Naive thymus-derived CD8-positive, alpha-beta T cell (primary cell): ENCODE results near the gene DNAJC8. TPM values are rescaled to one million over a fixed set of nuclear protein-coding genes. Genes with fewer than 3 reads are reported as not detected.
A peak's percentile ranks its signal among the peaks of the same experiment; 100 is the strongest.

ENCODE experiments used
- ATAC-seq, 2 donors: fragments of 150-1000 bp; cut with Tn5 transposase in 1 of 2; sonication (Bioruptor Pico), chemical (Tn5 transposase) in 1 of 2; 1 replicate in 1 of 2; 2 replicates in 1 of 2; pipeline ENCODE4 v1.10.0; 2021; ENCODE audit warnings: mild to moderate bottlenecking in 2 of 2, moderate library complexity in 2 of 2
- POLR2A ChIA-PET: fragments of 350-600 bp; sonication (Branson Sonifier 250); formaldehyde crosslinking; loops from one replicate; lab custom pipeline; 2021; ENCODE audit warnings: antibody characterized with exemption; lab: Charles Lee
- DNase-seq, 10 donors: peaks; one replicate each; pipeline versions ENCODE4 v3.0.0 to v3.0.0-alpha.2; 2020 to 2022
- H3K27ac Mint-ChIP-seq, 10 donors: one replicate each; pipeline ENCODE4 v1.8.0; 2020 to 2022; ENCODE audit warnings: mild to moderate bottlenecking in 10 of 10, mixed read lengths in 10 of 10, moderate library complexity in 4 of 10, inconsistent platforms in 1 of 10
- H3K27me3 Mint-ChIP-seq, 5 donors: one replicate each; pipeline ENCODE4 v1.8.0; 2021 to 2022; ENCODE audit warnings: mixed read lengths in 5 of 5
- H3K36me3 Mint-ChIP-seq, 3 donors: one replicate each; pipeline ENCODE4 v1.8.0; 2020 to 2022; ENCODE audit warnings: mixed read lengths in 3 of 3, mild to moderate bottlenecking in 2 of 3, inconsistent platforms in 1 of 3
- H3K4me1 Mint-ChIP-seq, 4 donors: one replicate each; pipeline ENCODE4 v1.8.0; 2021 to 2022; ENCODE audit warnings: mixed read lengths in 4 of 4
- H3K4me3 Mint-ChIP-seq, 10 donors: one replicate each; pipeline ENCODE4 v1.8.0; 2020 to 2022; ENCODE audit warnings: mild to moderate bottlenecking in 10 of 10, mixed read lengths in 10 of 10, moderate library complexity in 6 of 10, inconsistent platforms in 1 of 10
- H3K9me3 Mint-ChIP-seq, 9 donors: one replicate each; pipeline ENCODE4 v1.8.0; 2020 to 2022; ENCODE audit warnings: mixed read lengths in 9 of 9, mild to moderate bottlenecking in 3 of 9, inconsistent platforms in 1 of 9, moderate library complexity in 1 of 9
- polyA plus RNA-seq, 3 donors: library from polyadenylated mRNA; unstranded; fragments of 300-500 nt; fragmentation: Illumina TruSeq; gene quantifications; one replicate each; pipeline ENCODE4 v1.2.3, GENCODE V29; 2021
- total RNA-seq, 8 experiments: library from RNA in 2 of 8; stranded (reverse) in 2 of 8; gene quantifications; one replicate each; pipeline ENCODE4 v1.2.3 and lab custom pipeline; 2021 to 2026

Gene DNAJC8
- total RNA-seq (10 to 100 TPM; 68.1 to 79.4 TPM), polyA plus RNA-seq (100 to 1,000 TPM; 145 to 156 (median 151) TPM), total RNA-seq (lab: John Stamatoyannopoulos, UW) (73.5 to 151 (median 103) reads per million in 6 experiments)

- peaks cover 12 to 37% (median 28%) of the 10 kb centered on the region in 4 donors for H3K4me1 Mint-ChIP-seq
- POLR2A ChIA-PET = interaction anchor here (0.9 to 9.4 kb wide), 3 partner anchors 14 to 504 kb away, joined by 3 to 183 read pairs (median 6); partner anchors contain the start of genes MED18 and YTHDF2
- H3K4me3 Mint-ChIP-seq = peak within 1 kb of the TSS; percentile 95 to 100 (median 99)
- no peaks in the 10 kb centered on the region for H3K9me3 Mint-ChIP-seq
- peak within 1 kb of the TSS; percentile 97 to 100 (median 99) for H3K27ac Mint-ChIP-seq
- peak; percentile 87 to 97 (median 91) for DNase-seq
- ATAC-seq = peak; percentile 59 to 64
- peaks cover 5 to 26% (median 5%) of the 10 kb centered on the region in 3 donors for H3K36me3 Mint-ChIP-seq
- H3K27me3 Mint-ChIP-seq = no peaks in the 10 kb centered on the region
These were observed at the start of gene DNAJC8 for GRCh38 chr1:28232558-28233263. DNAJC8 (minus strand) TSS chr1:28233029; CDS start chr1:28232998, 31 bp downstream.

GRCh38 chr1:28281608-28282425 is 49.0 kb upstream of the DNAJC8 start:
- Mint-ChIP-seq H3K4me3 (no peak overlapping the region), H3K27me3 (no peaks in the 10 kb centered on the region), H3K27ac (no peak overlapping the region), H3K9me3 (no peaks in the 10 kb centered on the region), H3K4me1 (peaks cover 0 to 6% (median 4%) of the 10 kb centered on the region in 4 donors), H3K36me3 (peaks cover 3 to 37% (median 5%) of the 10 kb centered on the region in 3 donors)
- ATAC-seq (no peak), DNase-seq (no peak)
- POLR2A ChIA-PET = no interaction called here

- Mint-ChIP-seq H3K27me3 (no peaks in the 10 kb centered on the region), H3K36me3 (peaks cover 3 to 37% (median 5%) of the 10 kb centered on the region in 3 donors), H3K9me3 (no peaks in the 10 kb centered on the region), H3K4me1 (peaks cover 0 to 6% (median 4%) of the 10 kb centered on the region in 4 donors), H3K4me3 (no peak overlapping the region), H3K27ac (peak overlapping the region in 1 of 10 donors; percentile 78)
- ATAC-seq (no peak), DNase-seq (no peak)
- POLR2A ChIA-PET = no interaction called here
These were observed 48.1 kb upstream of the DNAJC8 start for GRCh38 chr1:28280977-28281381.

GRCh38 chr1:28280501-28280900 is 47.7 kb upstream of the DNAJC8 start:
- POLR2A ChIA-PET = no interaction called here
- ATAC-seq (no peak), DNase-seq (no peak)
- no peaks in the 10 kb centered on the region for H3K27me3 Mint-ChIP-seq
- no peak overlapping the region for H3K27ac Mint-ChIP-seq
- no peak overlapping the region for H3K4me3 Mint-ChIP-seq
- H3K4me1 Mint-ChIP-seq = peaks cover 0 to 6% (median 4%) of the 10 kb centered on the region in 4 donors
- no peaks in the 10 kb centered on the region for H3K9me3 Mint-ChIP-seq
- H3K36me3 Mint-ChIP-seq = peaks cover 3 to 37% (median 5%) of the 10 kb centered on the region in 3 donors

- Mint-ChIP-seq H3K4me1 (peaks cover 0 to 6% (median 4%) of the 10 kb centered on the region in 4 donors), H3K4me3 (no peak overlapping the region), H3K36me3 (peaks cover 5 to 40% (median 7%) of the 10 kb centered on the region in 3 donors), H3K9me3 (no peaks in the 10 kb centered on the region), H3K27ac (peak overlapping the region in 2 of 10 donors; percentile 3 to 17), H3K27me3 (no peaks in the 10 kb centered on the region)
- POLR2A ChIA-PET = no interaction called here
- no peak for DNase-seq
- ATAC-seq = no peak
These were observed 46.9 kb upstream of the DNAJC8 start for GRCh38 chr1:28279721-28280120.

GRCh38 chr1:28278763-28279162 is 45.9 kb upstream of the DNAJC8 start:
- Mint-ChIP-seq H3K27me3 (no peaks in the 10 kb centered on the region), H3K36me3 (peaks cover 5 to 46% (median 7%) of the 10 kb centered on the region in 3 donors)

GRCh38 chr1:28273216-28273860 is 40.5 kb upstream of the DNAJC8 start:
- Mint-ChIP-seq H3K9me3 (no peaks in the 10 kb centered on the region), H3K36me3 (peaks cover 0 to 41% (median 10%) of the 10 kb centered on the region in 3 donors), H3K27me3 (no peaks in the 10 kb centered on the region), H3K4me3 (no peak overlapping the region), H3K4me1 (no peaks in the 10 kb centered on the region), H3K27ac (no peak overlapping the region)
- ATAC-seq (no peak), DNase-seq (no peak)
- POLR2A ChIA-PET = interaction anchor here (0.6 to 1.0 kb wide), 3 partner anchors 13 to 1027 kb away, joined by 3 to 4 read pairs (median 4); no protein-coding TSS in a partner anchor

More at GRCh38 chr1:28278763-28279162, 45.9 kb upstream of the DNAJC8 start:
- Mint-ChIP-seq H3K4me3 (no peak overlapping the region), H3K27ac (no peak overlapping the region), H3K9me3 (no peaks in the 10 kb centered on the region), H3K4me1 (peaks cover 0 to 6% (median 4%) of the 10 kb centered on the region in 4 donors)
- POLR2A ChIA-PET = no interaction called here
- ATAC-seq (no peak), DNase-seq (no peak)

GRCh38 chr1:28272215-28272852 is 39.5 kb upstream of the DNAJC8 start:
- H3K4me1 Mint-ChIP-seq = no peaks in the 10 kb centered on the region
- no peak overlapping the region for H3K4me3 Mint-ChIP-seq
- no peaks in the 10 kb centered on the region for H3K9me3 Mint-ChIP-seq
- no peak for DNase-seq
- POLR2A ChIA-PET = interaction anchor here (1.0 kb wide), 2 partner anchors 12 to 16 kb away, joined by 3 to 4 read pairs; no protein-coding TSS in a partner anchor
- no peak for ATAC-seq
- H3K27ac Mint-ChIP-seq = peak overlapping the region in 1 of 10 donors; percentile 37
- peaks cover 0 to 34% (median 10%) of the 10 kb centered on the region in 3 donors for H3K36me3 Mint-ChIP-seq
- H3K27me3 Mint-ChIP-seq = no peaks in the 10 kb centered on the region

GRCh38 chr1:28269529-28269928 is 36.7 kb upstream of the DNAJC8 start:
- H3K36me3 Mint-ChIP-seq = peaks cover 0 to 24% (median 6%) of the 10 kb centered on the region in 3 donors
- no peaks in the 10 kb centered on the region for H3K27me3 Mint-ChIP-seq
- no peak for DNase-seq
- no peaks in the 10 kb centered on the region for H3K9me3 Mint-ChIP-seq
- no peak for ATAC-seq
- peaks cover 0 to 5% (median under 1%) of the 10 kb centered on the region in 4 donors for H3K4me1 Mint-ChIP-seq
- POLR2A ChIA-PET = interaction anchor here (0.6 to 1.5 kb wide), 3 partner anchors 10 to 228 kb away, joined by 3 to 9 read pairs (median 3); partner anchors contain the start of gene SESN2
- H3K4me3 Mint-ChIP-seq = no peak overlapping the region
- H3K27ac Mint-ChIP-seq = peak overlapping the region in 1 of 10 donors; percentile 9

GRCh38 chr1:28267633-28268032 is 34.8 kb upstream of the DNAJC8 start:
- DNase-seq (no peak), ATAC-seq (no peak)
- H3K27ac Mint-ChIP-seq = peak overlapping the region in 3 of 10 donors; percentile 27 to 70 (median 60)
- POLR2A ChIA-PET = interaction anchor here (0.6 kb wide), 1 partner anchor 237 kb away, joined by 3 read pairs; no protein-coding TSS in a partner anchor
- no peaks in the 10 kb centered on the region for H3K27me3 Mint-ChIP-seq
- H3K36me3 Mint-ChIP-seq = peaks cover 0 to 12% (median 0%) of the 10 kb centered on the region in 3 donors
- no peaks in the 10 kb centered on the region for H3K9me3 Mint-ChIP-seq
- H3K4me1 Mint-ChIP-seq = peaks cover 0 to 5% (median 4%) of the 10 kb centered on the region in 4 donors
- H3K4me3 Mint-ChIP-seq = no peak overlapping the region

- no peaks in the 10 kb centered on the region for H3K27me3 Mint-ChIP-seq
- no peak overlapping the region for H3K27ac Mint-ChIP-seq
- POLR2A ChIA-PET = interaction anchor here (0.7 kb wide), 1 partner anchor 9 kb away, joined by 4 read pairs; no protein-coding TSS in a partner anchor
- DNase-seq (no peak), ATAC-seq (no peak)
- H3K4me3 Mint-ChIP-seq = no peak overlapping the region
- peaks cover 0 to 7% (median 5%) of the 10 kb centered on the region in 4 donors for H3K4me1 Mint-ChIP-seq
- no peaks in the 10 kb centered on the region for H3K9me3 Mint-ChIP-seq
- H3K36me3 Mint-ChIP-seq = peaks cover 0 to 10% (median 0%) of the 10 kb centered on the region in 3 donors
These were observed 34.1 kb upstream of the DNAJC8 start for GRCh38 chr1:28266920-28267322.
